Effector CD8-positive, alpha-beta T cell (primary cell): ENCODE results near the gene RPS18.

ENCODE experiments used
- DNase-seq: peaks from one replicate; lab custom pipeline; 2025; lab: John Stamatoyannopoulos, UW

The RPS18 gene

DNA sequence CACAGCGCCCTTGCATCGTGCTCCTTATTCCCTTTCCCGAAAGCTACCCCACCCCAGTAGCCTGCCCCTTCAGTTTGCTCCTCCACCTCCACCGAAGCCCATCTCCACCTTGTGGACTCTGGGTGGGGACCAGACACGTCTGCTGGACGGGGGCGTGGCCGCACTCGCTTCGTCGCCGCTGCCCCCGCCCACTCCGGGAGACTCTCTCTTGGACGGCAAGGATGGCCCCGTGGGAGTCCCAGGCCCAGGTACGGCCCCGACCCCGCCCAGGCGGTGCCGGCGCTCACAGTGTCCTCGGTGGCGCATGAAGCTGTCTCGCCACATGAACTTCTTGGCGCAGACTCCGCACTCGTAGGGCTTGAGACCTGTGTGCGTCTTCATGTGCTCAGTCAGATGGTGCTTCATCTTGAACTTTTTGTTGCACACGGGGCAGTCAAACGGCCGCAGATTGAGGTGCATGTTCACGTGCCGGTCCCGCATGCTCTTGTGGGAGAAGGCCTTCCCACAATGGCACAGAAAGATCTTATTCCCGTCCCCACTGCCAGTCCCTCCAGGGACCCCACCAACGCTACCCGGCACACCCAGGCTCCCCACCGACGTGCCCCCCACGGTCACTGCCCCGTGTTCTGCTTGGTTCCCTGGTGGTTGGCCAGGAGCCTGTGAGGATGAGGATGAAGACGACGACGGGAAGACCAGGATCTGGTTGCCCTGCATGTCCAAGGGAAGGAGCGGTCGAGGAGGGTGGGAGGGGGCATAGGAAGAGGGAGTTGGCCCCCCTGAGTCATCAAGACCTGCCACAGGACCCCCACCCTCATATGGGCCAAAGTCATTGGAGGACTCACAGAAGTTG is 43.3 kb downstream of the RPS18 start:
- no peak for DNase-seq

DNA sequence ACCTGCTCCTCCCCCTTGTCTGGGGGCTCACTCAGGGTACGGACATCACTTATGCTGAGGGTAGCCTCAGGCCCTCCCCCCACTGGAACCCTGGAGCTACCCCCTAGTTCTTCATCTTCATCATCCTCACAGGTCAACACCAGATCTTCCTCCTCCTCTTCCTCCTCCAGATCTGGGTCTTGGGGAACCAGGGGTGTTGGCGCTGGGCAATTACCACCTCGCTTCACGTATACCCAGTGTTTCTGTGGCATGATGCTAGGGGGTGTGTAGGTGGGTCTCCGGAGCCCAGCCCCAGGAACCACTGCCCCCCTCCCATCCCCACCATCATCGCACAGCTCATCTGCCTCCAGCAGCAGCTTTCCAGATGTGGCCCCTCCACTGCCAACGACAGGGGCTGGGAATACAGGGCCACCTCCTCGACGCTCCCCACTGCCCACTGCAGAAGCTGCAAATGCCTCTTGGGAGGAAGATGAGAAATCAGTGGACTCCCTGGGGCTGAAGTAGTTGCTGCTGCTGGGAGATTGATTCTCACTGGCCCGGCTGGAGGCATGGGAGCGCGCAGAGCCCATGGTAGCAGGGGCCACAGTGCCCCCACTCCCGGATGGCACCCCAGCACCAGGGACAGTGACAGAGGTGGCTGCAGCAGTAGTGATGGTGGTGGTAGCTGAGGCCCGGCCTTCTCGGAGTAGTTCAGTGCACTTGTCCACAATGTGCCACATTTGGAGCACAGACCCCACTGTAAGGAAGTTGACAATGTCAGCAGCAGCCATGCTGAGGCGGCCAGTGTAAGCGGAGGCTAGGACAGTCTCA is 44.1 kb downstream of the RPS18 start:
- DNase-seq: no peak

DNA sequence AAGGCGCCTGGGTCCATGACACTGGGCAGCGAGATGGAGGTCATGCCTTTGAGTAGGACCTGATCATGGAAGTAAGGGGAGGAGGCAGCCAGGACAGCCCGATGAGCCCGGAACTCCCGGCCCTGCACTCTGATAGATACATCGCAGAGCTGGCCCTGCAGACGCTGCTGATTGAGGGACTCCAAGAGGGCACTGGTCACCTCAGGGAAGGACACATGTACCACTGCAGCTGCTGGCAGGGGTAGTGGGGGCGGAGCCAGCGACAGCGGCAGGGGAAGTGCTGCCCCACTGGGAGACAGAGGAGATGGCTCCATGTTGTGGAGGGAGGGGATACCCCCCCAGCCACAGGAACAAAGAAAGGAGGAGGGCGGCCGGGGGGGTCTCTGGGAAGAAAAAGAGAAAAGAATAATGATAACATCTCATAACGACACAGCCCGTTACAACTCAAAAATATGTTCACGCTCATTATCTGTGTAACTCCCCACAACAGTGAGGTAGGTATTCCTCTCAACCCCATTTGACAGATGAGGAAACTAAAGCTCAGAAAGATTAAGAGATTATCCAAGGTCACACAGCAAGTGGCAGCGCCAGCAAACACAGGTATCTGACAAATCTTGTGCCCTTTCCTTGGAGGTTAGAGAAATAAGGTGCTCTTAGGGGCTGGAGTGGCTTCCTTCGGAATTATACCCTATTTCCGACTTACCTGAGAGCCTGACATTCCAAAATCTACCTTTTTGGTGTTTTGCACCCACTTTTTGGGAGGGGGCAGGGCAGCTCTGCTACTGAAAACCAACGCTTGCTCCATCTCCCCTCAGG is 44.9 kb downstream of the RPS18 start:
- no peak for DNase-seq

DNA sequence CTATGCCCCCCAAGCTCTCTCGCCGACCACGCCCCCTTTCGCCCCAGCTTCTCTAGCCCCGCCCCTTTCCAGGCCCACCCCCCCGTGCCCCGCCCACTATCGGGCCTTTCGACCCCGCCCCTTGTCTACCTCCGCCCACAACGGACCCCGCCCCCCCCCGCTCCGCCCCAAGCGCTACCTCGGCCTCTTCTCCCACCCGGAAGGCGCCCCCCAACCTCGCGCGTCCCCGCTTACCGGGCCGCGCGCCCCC is 45.5 kb downstream of the RPS18 start:
- DNase-seq: peak; percentile 89

DNA sequence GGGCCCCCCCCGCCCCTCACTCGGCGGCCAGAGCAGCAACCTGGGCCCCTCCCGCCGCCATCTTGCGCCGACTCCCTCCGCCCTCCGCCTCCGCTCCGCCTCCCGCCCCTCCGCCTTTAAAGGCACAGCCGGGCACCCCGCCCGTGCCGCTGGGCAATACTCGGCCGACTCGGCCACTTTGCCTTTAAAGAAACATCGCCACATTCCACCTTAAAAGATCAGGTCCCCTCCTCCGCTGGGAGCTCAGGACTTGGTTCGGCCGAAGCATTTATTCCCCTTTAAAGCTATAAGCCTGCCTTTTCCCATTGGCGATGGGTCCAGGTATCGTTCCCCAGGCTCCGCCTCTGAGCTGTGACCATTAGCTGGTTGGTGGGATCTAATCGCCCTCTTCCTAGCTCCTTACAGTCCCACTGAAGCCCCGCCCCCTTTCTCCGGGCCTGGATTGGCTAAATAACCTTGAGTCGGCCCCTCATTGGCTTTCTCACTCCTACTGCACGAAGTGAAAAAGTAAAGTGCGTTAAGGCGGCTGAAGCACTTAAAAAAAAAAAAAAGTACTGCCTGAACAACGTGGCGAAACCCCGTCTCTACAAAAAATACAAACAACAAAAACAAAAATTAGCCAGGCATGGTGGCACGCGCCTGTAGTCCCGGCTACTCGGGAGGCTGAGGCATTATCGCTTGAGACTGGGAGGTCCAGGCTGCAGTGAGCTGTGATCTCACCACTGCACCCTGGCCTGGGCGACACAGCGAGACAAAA is 46.0 kb downstream of the RPS18 start, which contains the start of gene ZBTB22:
Gene ZBTB22 (minus strand): TSS at position 76 of the 757 bp plus-strand sequence. CDS start 828 bp downstream, outside the sequence.
- DNase-seq: peak; percentile 95

DNA sequence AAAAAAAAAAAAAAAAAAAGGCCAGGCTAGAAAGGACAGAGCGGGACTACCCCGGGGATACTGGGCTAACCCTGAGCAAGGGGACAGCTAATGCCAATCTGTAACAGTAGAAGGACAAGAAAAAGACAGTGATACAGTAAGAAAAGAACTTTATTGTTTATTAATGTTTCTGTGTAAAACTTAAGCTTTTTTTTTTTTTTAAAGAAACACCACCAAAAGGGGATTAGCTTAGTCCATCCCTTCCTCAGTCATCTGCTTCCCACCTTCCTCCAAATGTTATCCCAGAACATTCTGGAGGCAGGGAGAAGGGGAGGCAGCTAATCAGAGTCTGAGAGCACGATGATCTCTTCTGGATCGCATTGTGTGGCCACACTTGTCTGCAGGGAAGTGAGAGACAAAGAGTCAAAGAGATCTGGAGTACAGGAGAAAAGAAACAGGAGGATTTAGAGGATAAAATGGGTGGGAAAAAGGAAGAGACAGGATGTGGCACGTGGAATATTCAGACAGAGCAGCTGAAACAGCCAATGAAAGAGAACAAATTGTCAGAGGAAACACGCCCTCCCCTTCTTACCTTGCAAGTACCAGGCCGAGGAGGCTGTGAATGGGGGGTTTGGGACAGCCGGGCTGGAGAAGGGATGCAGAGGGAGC is 46.7 kb downstream of the RPS18 start:
- DNase-seq: no peak

DNA sequence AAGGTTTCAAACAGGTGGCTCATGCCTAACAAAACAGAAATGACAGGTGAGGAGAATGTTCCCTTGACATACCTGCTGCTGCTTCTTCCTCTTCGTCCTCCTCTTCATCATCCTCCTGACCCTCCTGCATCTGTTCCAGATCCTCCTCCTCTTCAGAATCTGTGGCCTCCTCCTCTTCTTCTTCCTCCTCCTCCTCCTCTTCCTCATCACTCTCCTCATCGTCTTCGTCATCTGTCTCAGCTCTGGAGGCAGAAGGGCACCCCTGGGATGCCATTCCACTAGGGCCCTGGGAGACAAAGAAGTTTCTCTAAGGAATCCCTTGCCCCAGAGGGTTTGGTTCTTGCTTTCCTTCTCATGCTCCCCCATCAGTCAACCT is 48.1 kb downstream of the RPS18 start:
- no peak for DNase-seq

DNA sequence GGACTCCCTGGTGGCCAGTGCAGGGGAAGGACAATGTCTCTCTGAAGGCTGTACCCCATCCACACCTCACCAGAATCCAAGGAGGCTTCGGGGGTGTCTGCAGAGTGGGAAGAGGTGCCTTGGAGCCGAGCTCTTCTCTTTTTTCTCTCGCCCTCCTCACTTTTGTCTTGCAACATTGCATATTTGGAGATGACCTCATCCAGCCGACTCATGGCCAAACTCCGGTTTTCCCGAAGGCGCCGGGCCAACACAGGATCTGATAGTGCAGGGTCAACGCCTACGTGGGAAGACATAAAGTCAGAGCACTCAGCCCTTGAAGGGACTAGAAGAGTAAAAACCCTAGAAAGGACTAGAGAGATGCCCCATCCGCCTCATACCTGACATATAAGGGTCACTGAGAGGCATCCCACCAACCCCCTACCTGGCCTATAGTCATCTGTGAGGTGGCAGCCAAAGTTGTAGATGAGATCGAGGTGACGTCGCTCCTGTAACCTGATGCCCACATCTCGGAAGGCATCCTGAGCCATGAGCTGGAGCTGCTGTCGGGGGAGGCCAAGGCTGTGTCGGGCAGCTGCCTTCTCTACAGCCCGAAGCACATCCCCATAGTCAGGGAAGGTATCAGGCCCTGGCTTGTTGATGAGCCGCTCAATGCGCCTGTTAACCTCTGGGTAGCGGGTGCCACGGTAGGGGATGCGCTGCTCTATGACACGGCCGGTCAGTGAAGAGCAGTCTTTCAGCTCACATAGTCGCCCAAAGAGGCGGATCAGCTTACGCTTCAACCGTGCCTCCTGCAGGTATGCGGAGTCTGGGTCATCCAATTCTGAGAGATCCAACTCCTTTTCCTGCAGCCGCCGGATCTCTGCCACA is 48.7 kb downstream of the RPS18 start:
- no peak for DNase-seq

DNA sequence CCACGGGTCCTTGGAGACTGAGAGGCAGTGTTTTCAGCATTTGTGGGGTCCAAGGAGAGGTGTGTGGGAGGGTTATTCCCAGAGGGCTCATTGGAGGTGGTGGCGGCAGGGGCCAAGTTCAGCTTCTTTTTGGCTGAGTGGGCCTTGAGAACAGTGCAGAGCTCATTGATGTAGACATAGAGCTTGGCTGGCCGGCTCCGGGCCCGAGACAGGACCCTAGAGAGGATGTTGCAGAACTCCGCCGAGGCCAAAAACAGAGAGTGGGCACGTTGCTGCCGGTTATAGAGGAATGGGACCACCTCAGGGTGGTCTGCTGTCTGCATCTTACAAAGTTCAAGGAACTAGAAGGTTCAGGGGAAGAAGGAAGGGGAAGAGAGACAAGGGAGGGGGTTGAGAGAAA is 49.4 kb downstream of the RPS18 start:
- DNase-seq: no peak

DNA sequence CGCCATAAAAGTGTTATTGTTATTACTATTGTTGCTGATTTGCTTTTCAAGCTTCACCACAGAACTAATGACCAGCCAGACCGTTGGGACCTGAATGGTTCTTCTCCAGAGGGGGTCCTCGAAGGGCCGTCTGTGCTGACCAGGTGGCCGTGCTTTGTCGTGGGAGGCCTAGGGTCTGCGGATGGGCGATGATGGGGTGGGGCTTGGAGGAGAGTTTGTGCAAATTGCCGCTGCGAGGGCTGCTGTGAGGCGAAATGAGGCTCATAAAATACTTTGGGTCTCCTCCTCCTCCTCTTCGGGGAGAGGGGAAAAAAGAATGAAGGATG is 51.7 kb downstream of the RPS18 start:
- DNase-seq: no peak

DNA sequence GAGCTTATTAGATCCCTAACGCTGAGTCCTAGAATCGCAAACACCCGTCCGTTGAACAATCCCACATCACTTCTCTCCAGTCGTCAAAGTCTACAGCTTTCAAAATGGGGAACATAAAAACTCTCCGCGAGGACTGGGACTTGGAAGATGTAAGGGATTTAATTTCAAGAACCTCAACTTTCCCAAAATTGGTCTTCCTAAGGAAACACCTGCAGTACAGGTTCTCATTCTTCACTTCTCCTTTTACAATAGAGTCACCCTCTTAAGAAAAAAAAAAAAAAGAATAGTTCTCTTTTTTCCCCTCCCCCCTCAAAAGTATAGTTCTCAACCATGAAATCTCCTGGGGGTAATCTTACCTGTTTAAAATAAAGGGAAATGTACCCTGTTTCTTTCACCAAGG is 52.2 kb downstream of the RPS18 start:
- no peak for DNase-seq
